Calu3 (cell line): ENCODE measurements around the gene LRRTM3. TPM values are rescaled to one million over a fixed set of nuclear protein-coding genes. Genes with fewer than 3 reads are reported as not detected.
A peak's percentile ranks its signal among the peaks of the same experiment; 100 is the strongest.

Experiments
- BruUV-seq: library from RNA; stranded (reverse); fragments of 400-500 nt; replicated peaks from 2 replicates; lab custom pipeline; 2021; lab: Mats Ljungman, UMichigan
- CTCF ChIA-PET: fragments of 300-600 bp; sonication (Branson Sonifier 250); formaldehyde crosslinking; loops from one replicate; lab custom pipeline; 2022; ENCODE audit warnings: antibody characterized with exemption; lab: Charles Lee
- DNase-seq: peaks from one replicate; pipeline ENCODE4 v3.0.0; 2022
- H3K27ac Mint-ChIP-seq: one replicate; pipeline ENCODE4 v1.8.0; 2022; ENCODE audit warnings: mixed read lengths; ENCODE audit not compliant: unreplicated experiment
- H3K27me3 Mint-ChIP-seq: one replicate; pipeline ENCODE4 v1.8.0; 2022; ENCODE audit warnings: mixed read lengths; ENCODE audit not compliant: unreplicated experiment
- H3K36me3 Mint-ChIP-seq: one replicate; pipeline ENCODE4 v1.8.0; 2022; ENCODE audit warnings: mild to moderate bottlenecking, moderate library complexity, mixed read lengths; ENCODE audit not compliant: insufficient read depth, unreplicated experiment
- H3K4me1 Mint-ChIP-seq: one replicate; pipeline ENCODE4 v1.8.0; 2022; ENCODE audit warnings: mild to moderate bottlenecking, low read depth, mixed read lengths; ENCODE audit not compliant: unreplicated experiment
- H3K4me3 Mint-ChIP-seq: one replicate; pipeline ENCODE4 v1.8.0; 2022; ENCODE audit warnings: mild to moderate bottlenecking, low read depth, moderate library complexity, mixed read lengths; ENCODE audit not compliant: unreplicated experiment
- H3K9me3 Mint-ChIP-seq: one replicate; pipeline ENCODE4 v1.8.0; 2022; ENCODE audit warnings: low read depth, mixed read lengths; ENCODE audit not compliant: unreplicated experiment
- intact Hi-C: fragments of 100-400 bp; cut with micrococcal nuclease; formaldehyde crosslinking; loops from one replicate; pipeline ENCODE4 v1.10.0; 2022; ENCODE audit not compliant: unreplicated experiment
- total RNA-seq: library from RNA; stranded (reverse); gene quantifications from 2 replicates; pipeline ENCODE4 v1.2.3, GENCODE V29; 2022
- TF ChIP-seq, protein P1 (sequence below): fragments of 200-600 bp; IDR thresholded peaks from one replicate; pipeline ENCODE4 v1.8.0; 2022; ENCODE audit warnings: antibody characterized with exemption; ENCODE audit not compliant: unreplicated experiment

The LRRTM3 gene
- total RNA-seq, 1 experiment from 2014 or later, result not detected

DNA sequence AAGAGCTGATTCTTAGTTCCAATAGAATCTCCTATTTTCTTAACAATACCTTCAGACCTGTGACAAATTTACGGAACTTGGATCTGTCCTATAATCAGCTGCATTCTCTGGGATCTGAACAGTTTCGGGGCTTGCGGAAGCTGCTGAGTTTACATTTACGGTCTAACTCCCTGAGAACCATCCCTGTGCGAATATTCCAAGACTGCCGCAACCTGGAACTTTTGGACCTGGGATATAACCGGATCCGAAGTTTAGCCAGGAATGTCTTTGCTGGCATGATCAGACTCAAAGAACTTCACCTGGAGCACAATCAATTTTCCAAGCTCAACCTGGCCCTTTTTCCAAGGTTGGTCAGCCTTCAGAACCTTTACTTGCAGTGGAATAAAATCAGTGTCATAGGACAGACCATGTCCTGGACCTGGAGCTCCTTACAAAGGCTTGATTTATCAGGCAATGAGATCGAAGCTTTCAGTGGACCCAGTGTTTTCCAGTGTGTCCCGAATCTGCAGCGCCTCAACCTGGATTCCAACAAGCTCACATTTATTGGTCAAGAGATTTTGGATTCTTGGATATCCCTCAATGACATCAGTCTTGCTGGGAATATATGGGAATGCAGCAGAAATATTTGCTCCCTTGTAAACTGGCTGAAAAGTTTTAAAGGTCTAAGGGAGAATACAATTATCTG, 1.6 kb downstream of the LRRTM3 start:
- H3K36me3 Mint-ChIP-seq, result no peaks in the 10 kb centered on the region
- peaks cover 28% of the 10 kb centered on the region for H3K27me3 Mint-ChIP-seq
- DNase-seq, result no peak
- BruUV-seq, result no TSS peak
- peaks cover 27% of the 10 kb centered on the region for H3K4me1 Mint-ChIP-seq
- H3K27ac Mint-ChIP-seq, result no peak overlapping the region
- CTCF ChIA-PET, result no interaction called here
- intact Hi-C loops, result loop anchor here (5.0 to 10.0 kb wide), 3 partner anchors 120 to 623 kb away; no protein-coding TSS in a partner anchor
- TF ChIP-seq, protein P1, sequence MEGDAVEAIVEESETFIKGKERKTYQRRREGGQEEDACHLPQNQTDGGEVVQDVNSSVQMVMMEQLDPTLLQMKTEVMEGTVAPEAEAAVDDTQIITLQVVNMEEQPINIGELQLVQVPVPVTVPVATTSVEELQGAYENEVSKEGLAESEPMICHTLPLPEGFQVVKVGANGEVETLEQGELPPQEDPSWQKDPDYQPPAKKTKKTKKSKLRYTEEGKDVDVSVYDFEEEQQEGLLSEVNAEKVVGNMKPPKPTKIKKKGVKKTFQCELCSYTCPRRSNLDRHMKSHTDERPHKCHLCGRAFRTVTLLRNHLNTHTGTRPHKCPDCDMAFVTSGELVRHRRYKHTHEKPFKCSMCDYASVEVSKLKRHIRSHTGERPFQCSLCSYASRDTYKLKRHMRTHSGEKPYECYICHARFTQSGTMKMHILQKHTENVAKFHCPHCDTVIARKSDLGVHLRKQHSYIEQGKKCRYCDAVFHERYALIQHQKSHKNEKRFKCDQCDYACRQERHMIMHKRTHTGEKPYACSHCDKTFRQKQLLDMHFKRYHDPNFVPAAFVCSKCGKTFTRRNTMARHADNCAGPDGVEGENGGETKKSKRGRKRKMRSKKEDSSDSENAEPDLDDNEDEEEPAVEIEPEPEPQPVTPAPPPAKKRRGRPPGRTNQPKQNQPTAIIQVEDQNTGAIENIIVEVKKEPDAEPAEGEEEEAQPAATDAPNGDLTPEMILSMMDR, result no peak
- no peak overlapping the region for H3K4me3 Mint-ChIP-seq
- no peaks in the 10 kb centered on the region for H3K9me3 Mint-ChIP-seq

DNA sequence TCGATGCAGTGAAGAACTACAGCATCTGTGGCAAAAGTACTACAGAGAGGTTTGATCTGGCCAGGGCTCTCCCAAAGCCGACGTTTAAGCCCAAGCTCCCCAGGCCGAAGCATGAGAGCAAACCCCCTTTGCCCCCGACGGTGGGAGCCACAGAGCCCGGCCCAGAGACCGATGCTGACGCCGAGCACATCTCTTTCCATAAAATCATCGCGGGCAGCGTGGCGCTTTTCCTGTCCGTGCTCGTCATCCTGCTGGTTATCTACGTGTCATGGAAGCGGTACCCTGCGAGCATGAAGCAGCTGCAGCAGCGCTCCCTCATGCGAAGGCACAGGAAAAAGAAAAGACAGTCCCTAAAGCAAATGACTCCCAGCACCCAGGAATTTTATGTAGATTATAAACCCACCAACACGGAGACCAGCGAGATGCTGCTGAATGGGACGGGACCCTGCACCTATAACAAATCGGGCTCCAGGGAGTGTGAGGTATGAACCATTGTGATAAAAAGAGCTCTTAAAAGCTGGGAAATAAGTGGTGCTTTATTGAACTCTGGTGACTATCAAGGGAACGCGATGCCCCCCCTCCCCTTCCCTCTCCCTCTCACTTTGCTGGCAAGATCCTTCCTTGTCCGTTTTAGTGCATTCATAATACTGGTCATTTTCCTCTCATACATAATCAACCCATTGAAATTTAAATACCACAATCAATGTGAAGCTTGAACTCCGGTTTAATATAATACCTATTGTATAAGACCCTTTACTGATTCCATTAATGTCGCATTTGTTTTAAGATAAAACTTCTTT, 2.3 kb downstream of the LRRTM3 start:
- no peak for DNase-seq
- Mint-ChIP-seq H3K9me3 (no peaks in the 10 kb centered on the region), H3K36me3 (no peaks in the 10 kb centered on the region), H3K27me3 (peaks cover 32% of the 10 kb centered on the region), H3K4me1 (peaks cover 20% of the 10 kb centered on the region), H3K27ac (no peak overlapping the region), H3K4me3 (peak overlapping the region; percentile 12)
- CTCF ChIA-PET, result interaction anchor here (0.7 kb wide), 1 partner anchor 832 kb away, joined by 3 read pairs; no protein-coding TSS in a partner anchor
- intact Hi-C loops, result loop anchor here (5.0 to 10.0 kb wide), 3 partner anchors 121 to 623 kb away; no protein-coding TSS in a partner anchor
- TF ChIP-seq, protein P1, result no peak
- BruUV-seq, result no TSS peak

DNA sequence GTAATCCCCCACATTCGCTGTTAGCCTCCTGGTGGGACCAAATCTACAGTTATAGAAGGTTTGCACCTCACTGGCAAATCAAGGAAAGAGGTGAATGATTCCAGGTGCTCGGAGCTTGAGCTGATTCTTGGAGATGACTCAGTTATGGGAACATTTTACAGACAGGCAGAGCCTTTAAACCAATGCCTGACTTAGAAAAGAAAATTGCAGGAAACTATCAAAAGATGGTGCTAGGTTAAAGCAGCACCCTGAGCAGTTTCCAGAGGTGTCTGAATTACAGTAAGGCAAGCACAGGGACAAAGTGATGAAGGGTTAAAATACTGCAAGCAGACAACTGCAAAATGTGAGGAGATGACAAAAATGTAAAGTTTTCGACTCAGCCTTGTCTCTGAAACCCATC, 2.9 kb downstream of the LRRTM3 start:
- H3K27ac Mint-ChIP-seq, result no peak overlapping the region
- H3K27me3 Mint-ChIP-seq, result peaks cover 38% of the 10 kb centered on the region
- H3K36me3 Mint-ChIP-seq, result no peaks in the 10 kb centered on the region
- H3K4me3 Mint-ChIP-seq, result no peak overlapping the region
- DNase-seq, result no peak
- TF ChIP-seq, protein P1, result no peak
- intact Hi-C loops, result loop anchor here (5.0 to 10.0 kb wide), 3 partner anchors 121 to 624 kb away; no protein-coding TSS in a partner anchor
- CTCF ChIA-PET, result interaction anchor here (0.7 kb wide), 1 partner anchor 832 kb away, joined by 3 read pairs; no protein-coding TSS in a partner anchor
- H3K9me3 Mint-ChIP-seq, result no peaks in the 10 kb centered on the region
- no TSS peak for BruUV-seq
- H3K4me1 Mint-ChIP-seq, result peaks cover 14% of the 10 kb centered on the region

DNA sequence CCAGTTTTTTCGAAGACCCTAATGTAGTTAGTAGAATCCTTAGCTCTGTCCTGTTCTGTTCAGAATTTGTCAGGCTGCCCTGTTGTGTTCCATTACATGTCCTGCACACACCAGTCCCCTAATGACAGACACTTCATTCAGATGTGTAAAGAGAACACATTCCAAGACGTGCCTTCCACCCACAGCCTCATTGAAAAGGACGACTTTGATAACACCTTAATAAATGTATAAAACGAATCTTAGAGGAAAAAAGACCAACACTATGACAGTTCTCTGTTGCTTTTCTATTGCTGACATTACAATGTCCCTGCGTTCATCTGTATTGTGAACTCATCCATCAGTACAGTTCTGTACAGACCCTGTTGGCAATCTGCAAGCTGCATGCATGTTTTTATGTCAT, 3.5 kb downstream of the LRRTM3 start:
- no TSS peak for BruUV-seq
- Mint-ChIP-seq H3K27ac (no peak overlapping the region), H3K9me3 (no peaks in the 10 kb centered on the region), H3K27me3 (peaks cover 44% of the 10 kb centered on the region), H3K4me3 (no peak overlapping the region), H3K36me3 (no peaks in the 10 kb centered on the region), H3K4me1 (peaks cover 14% of the 10 kb centered on the region)
- CTCF ChIA-PET, result no interaction called here
- TF ChIP-seq, protein P1, result no peak
- no peak for DNase-seq
- intact Hi-C loops, result loop anchor here (5.0 to 10.0 kb wide), 3 partner anchors 122 to 625 kb away; no protein-coding TSS in a partner anchor
